A549 (cell line): ENCODE measurements around the gene ZCWPW1. TPM values are rescaled to one million over a fixed set of nuclear protein-coding genes. Genes with fewer than 3 reads are reported as not detected.

Source experiments
- ATAC-seq, 2 experiments: fragments of 200-7000 bp in 1 of 2; fragments of >200 bp in 1 of 2; cut with Nextera tagmentation in 1 of 2; cut with Tn5 transposase in 1 of 2; 3 replicates each; pipeline versions ENCODE4 v1.8.0 to v1.9.1; 2018 to 2020; ENCODE audit warnings: mild to moderate bottlenecking in 1 of 2, moderate library complexity in 1 of 2
- CTCF ChIA-PET: fragments of 300-600 bp; sonication (Branson Sonifier 250); formaldehyde crosslinking; extraction: SDS; loops from one replicate; lab custom pipeline; 2021; ENCODE audit warnings: antibody characterized with exemption, inconsistent platforms; lab: Yijun Ruan, JAX
- POLR2A ChIA-PET: fragments of 350-600 bp; formaldehyde crosslinking; extraction: SDS; loops from one replicate; lab custom pipeline; 2021; ENCODE audit warnings: antibody characterized with exemption, inconsistent platforms; lab: Yijun Ruan, JAX
- DNase-seq, 2 experiments: peaks; one replicate each; pipeline versions ENCODE4 v3.0.0 to v3.0.0-alpha.2; 2011 to 2016; ENCODE audit warnings: low read depth in 1 of 2, low spot score in 1 of 2
- FAIRE-seq: peaks from 2 replicates; lab custom pipeline; 2011; peaks lifted over from hg19 to GRCh38; lab: Jason Lieb, UNC
- H3K27ac ChIP-seq, 2 experiments: fragments of >200 bp; sonication (Bioruptor Twin); formaldehyde crosslinking; 3 replicates each; pipeline ENCODE4 v1.5.1; 2016 to 2017
- H3K4me1 ChIP-seq: fragments of >200 bp; sonication (Bioruptor Twin); formaldehyde crosslinking; 3 replicates; pipeline ENCODE4 v1.6.1; 2016
- H3K4me2 ChIP-seq: fragments of >200 bp; sonication (Bioruptor Twin); formaldehyde crosslinking; 3 replicates; pipeline ENCODE4 v1.6.1; 2016
- H3K4me3 ChIP-seq: fragments of >200 bp; sonication (Bioruptor Twin); formaldehyde crosslinking; 3 replicates; pipeline ENCODE4 v1.5.1; 2016
- H3K9me3 ChIP-seq: fragments of >200 bp; sonication (Bioruptor Twin); formaldehyde crosslinking; 3 replicates; pipeline ENCODE4 v1.6.1; 2016
- BHLHE40 ChIP-seq: IDR thresholded peaks from 2 replicates; pipeline ENCODE4 v1.6.1; 2012; ENCODE audit warnings: low read depth, low read length, inconsistent platforms
- EHF ChIP-seq: fragments of 250-450 bp; sonication (Bioruptor Pico); IDR thresholded peaks from 2 replicates; pipeline ENCODE4 v1.5.0; 2020; ENCODE audit warnings: mild to moderate bottlenecking
- ESRRA ChIP-seq: fragments of 150-350 bp; IDR thresholded peaks from 2 replicates; pipeline ENCODE4 v1.6.1; 2014; ENCODE audit warnings: mild to moderate bottlenecking, low read length, borderline replicate concordance
- FOSB ChIP-seq: fragments of 250-450 bp; sonication (Bioruptor Pico); IDR thresholded peaks from 2 replicates; pipeline ENCODE4 v1.5.0; 2020; ENCODE audit warnings: mild to moderate bottlenecking, moderate library complexity
- FOXS1 ChIP-seq: fragments of 250-450 bp; sonication (Bioruptor Pico); IDR thresholded peaks from 2 replicates; pipeline ENCODE4 v1.5.0; 2020; ENCODE audit warnings: mild to moderate bottlenecking, moderate library complexity
- HEYL ChIP-seq: fragments of 250-450 bp; sonication (Bioruptor Pico); IDR thresholded peaks from 2 replicates; pipeline ENCODE4 v1.8.0; 2021; ENCODE audit warnings: mild to moderate bottlenecking, moderate library complexity
- HOXA7 ChIP-seq: fragments of 250-450 bp; sonication (Bioruptor Pico); IDR thresholded peaks from 2 replicates; pipeline ENCODE4 v1.5.0; 2020; ENCODE audit warnings: mild to moderate bottlenecking, moderate library complexity
- JUNB ChIP-seq: fragments of >200 bp; sonication (Bioruptor Twin); formaldehyde crosslinking; IDR thresholded peaks from 2 replicates; pipeline ENCODE4 v1.6.1; 2016
- KDM5A ChIP-seq: fragments of 200-600 bp; sonication (generic); IDR thresholded peaks from 2 replicates; pipeline ENCODE4 v1.6.1; 2016; ENCODE audit warnings: antibody characterized with exemption, mild to moderate bottlenecking
- RARB ChIP-seq: fragments of 250-450 bp; sonication (Bioruptor Pico); IDR thresholded peaks from 2 replicates; pipeline ENCODE4 v1.8.0; 2021; ENCODE audit warnings: mild to moderate bottlenecking, moderate library complexity
- RCOR1 ChIP-seq: fragments of 150-350 bp; IDR thresholded peaks from 2 replicates; pipeline ENCODE4 v1.6.1; 2014; ENCODE audit warnings: antibody characterized with exemption, low read length, low read depth
- RFX5 ChIP-seq: fragments of 450-650 bp; IDR thresholded peaks from 2 replicates; pipeline ENCODE4 v1.7.1; 2014; ENCODE audit warnings: antibody characterized with exemption, mild to moderate bottlenecking, moderate library complexity
- SMC3 ChIP-seq: fragments of >200 bp; sonication (Bioruptor Twin); formaldehyde crosslinking; IDR thresholded peaks from 3 replicates; pipeline ENCODE4 v1.6.1; 2018; ENCODE audit warnings: inconsistent platforms
- SREBF2 ChIP-seq: fragments of 450-650 bp; IDR thresholded peaks from 2 replicates; pipeline ENCODE4 v1.6.1; 2014; ENCODE audit warnings: mild to moderate bottlenecking, moderate library complexity
- TP53 ChIP-seq: fragments of 250-450 bp; sonication (Bioruptor Pico); IDR thresholded peaks from 2 replicates; pipeline ENCODE4 v1.5.0; 2021; ENCODE audit warnings: mild to moderate bottlenecking, moderate library complexity
- ZFP36 ChIP-seq: fragments of 450-650 bp; IDR thresholded peaks from 2 replicates; pipeline ENCODE4 v1.6.1; 2014; ENCODE audit warnings: borderline replicate concordance; ENCODE audit not compliant: partially characterized antibody
- ZNF302 ChIP-seq: fragments of 250-450 bp; sonication (Bioruptor Pico); IDR thresholded peaks from 2 replicates; pipeline ENCODE4 v1.9.0; 2021; ENCODE audit warnings: inconsistent platforms, mild to moderate bottlenecking, moderate library complexity
- WGBS: methylation state at CpG from one replicate; pipeline ENCODE4 v1.1.6; 2017; ENCODE audit errors: missing lambda C conversion rate; 5-methylcytosine and 5-hydroxymethylcytosine counted together
- polyA plus RNA-seq, 4 experiments: library from polyadenylated mRNA; depleted of rRNA in 3 of 4; stranded (reverse); fragments of >200 nt; fragmentation: RNase III in 1 of 4; extraction: RNeasy Plus Mini Kit Qiagen cat#74134 plus additional on column Dnase treatment in 1 of 4; gene quantifications; 2 replicates in 3 of 4; 3 replicates in 1 of 4; pipeline ENCODE4 v1.2.3, GENCODE V29; 2011 to 2017
- TF ChIP-seq, protein P1 (sequence below): IDR thresholded peaks from 2 replicates; pipeline ENCODE4 v1.6.1; 2012; ENCODE audit warnings: low read depth, borderline replicate concordance
- TF ChIP-seq, protein P2 (sequence below): fragments of 200-600 bp; sonication (generic); IDR thresholded peaks from 2 replicates; pipeline ENCODE4 v1.6.1; 2016; ENCODE audit warnings: antibody characterized with exemption, mild to moderate bottlenecking, moderate library complexity
- TF ChIP-seq, protein P3 (sequence below): IDR thresholded peaks from 2 replicates; pipeline ENCODE4 v1.6.1; 2012
- TF ChIP-seq, protein P4 (sequence below): fragments of 450-650 bp; IDR thresholded peaks from 2 replicates; pipeline ENCODE4 v1.6.1; 2014; ENCODE audit warnings: antibody characterized with exemption
- TF ChIP-seq, protein P5 (sequence below): fragments of >200 bp; sonication (Bioruptor Twin); formaldehyde crosslinking; IDR thresholded peaks from 3 replicates; pipeline ENCODE4 v1.6.1; 2016
- TF ChIP-seq, protein P6 (sequence below): fragments of 150-350 bp; IDR thresholded peaks from 2 replicates; pipeline ENCODE4 v1.6.1; 2014; ENCODE audit warnings: low read depth, mild to moderate bottlenecking, low read length

Gene ZCWPW1
- polyA plus RNA-seq, 2 of the 4 experiments (the other 2 are of a cell fraction): 2.0 to 4.2 TPM

DNA sequence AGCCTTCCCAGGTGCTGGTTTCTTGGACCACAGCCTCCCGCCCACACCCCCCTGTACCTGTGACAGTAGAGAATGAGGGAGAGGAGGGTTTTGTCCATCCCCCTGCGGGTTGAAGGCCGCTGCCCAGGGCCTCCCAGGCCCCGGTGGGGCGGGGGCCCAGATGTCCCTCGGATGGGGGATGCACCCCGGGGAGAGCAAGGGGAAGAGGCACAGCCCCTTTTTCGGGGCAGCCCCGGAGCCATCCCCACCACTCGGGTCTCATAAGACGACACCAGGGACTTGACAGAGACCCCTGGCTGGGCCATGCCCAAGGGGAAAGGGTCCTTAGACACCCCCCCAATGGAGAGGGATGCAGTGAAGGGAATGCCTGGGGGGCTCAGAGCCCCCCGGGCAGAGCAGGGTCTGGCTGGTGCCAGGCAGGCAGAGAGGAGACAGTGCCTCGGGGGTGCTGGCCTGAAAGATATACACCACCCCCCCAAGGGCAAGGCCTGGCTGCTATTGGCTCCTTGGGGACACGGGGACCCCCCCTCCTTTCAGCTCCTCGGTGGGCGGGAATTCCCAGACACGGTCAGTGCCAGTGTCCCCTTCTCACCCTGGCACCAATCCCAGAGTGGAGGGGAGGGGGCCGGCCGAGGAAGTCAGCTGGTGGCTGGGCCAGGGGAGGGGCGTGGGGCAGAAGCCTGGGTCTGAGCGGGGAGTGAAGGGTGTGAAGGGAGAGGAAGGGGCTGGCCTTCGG lies 39.3 kb upstream of the ZCWPW1 start:
- no peak overlapping the region for H3K4me2 ChIP-seq
- WGBS: 92% methylated on average over 8 of the region's 22 CpGs
- no peak overlapping the region for H3K4me3 ChIP-seq
- H3K9me3 ChIP-seq: no peaks in the 10 kb centered on the region
- ChIA-PET POLR2A (no interaction called here), CTCF (interaction anchor here (1.1 to 11.9 kb wide), 12 partner anchors 8 to 229 kb away, joined by 3 to 273 read pairs (median 10); partner anchors contain the start of genes NYAP1 and TSC22D4)
- H3K27ac ChIP-seq: no peak overlapping the region
- no peak for DNase-seq
- no peak for FAIRE-seq
- no peak for ATAC-seq
- peaks cover 11% of the 10 kb centered on the region for H3K4me1 ChIP-seq
- TF ChIP-seq, protein P1, sequence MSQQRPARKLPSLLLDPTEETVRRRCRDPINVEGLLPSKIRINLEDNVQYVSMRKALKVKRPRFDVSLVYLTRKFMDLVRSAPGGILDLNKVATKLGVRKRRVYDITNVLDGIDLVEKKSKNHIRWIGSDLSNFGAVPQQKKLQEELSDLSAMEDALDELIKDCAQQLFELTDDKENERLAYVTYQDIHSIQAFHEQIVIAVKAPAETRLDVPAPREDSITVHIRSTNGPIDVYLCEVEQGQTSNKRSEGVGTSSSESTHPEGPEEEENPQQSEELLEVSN: no peak
- TF ChIP-seq ZFP36 (no peak), BHLHE40 (no peak), RARB (CRISPR knock-in tag) (no peak), EHF (no peak), JUNB (no peak), HEYL (CRISPR knock-in tag) (no peak), SMC3 (no peak), HOXA7 (CRISPR knock-in tag) (no peak), TP53 (CRISPR knock-in tag) (no peak), RCOR1 (no peak), FOSB (no peak), RFX5 (no peak), ESRRA (no peak), ZNF302 (CRISPR knock-in tag) (no peak)
- TF ChIP-seq, protein P2, sequence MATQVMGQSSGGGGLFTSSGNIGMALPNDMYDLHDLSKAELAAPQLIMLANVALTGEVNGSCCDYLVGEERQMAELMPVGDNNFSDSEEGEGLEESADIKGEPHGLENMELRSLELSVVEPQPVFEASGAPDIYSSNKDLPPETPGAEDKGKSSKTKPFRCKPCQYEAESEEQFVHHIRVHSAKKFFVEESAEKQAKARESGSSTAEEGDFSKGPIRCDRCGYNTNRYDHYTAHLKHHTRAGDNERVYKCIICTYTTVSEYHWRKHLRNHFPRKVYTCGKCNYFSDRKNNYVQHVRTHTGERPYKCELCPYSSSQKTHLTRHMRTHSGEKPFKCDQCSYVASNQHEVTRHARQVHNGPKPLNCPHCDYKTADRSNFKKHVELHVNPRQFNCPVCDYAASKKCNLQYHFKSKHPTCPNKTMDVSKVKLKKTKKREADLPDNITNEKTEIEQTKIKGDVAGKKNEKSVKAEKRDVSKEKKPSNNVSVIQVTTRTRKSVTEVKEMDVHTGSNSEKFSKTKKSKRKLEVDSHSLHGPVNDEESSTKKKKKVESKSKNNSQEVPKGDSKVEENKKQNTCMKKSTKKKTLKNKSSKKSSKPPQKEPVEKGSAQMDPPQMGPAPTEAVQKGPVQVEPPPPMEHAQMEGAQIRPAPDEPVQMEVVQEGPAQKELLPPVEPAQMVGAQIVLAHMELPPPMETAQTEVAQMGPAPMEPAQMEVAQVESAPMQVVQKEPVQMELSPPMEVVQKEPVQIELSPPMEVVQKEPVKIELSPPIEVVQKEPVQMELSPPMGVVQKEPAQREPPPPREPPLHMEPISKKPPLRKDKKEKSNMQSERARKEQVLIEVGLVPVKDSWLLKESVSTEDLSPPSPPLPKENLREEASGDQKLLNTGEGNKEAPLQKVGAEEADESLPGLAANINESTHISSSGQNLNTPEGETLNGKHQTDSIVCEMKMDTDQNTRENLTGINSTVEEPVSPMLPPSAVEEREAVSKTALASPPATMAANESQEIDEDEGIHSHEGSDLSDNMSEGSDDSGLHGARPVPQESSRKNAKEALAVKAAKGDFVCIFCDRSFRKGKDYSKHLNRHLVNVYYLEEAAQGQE: no peak
- TF ChIP-seq, protein P3, sequence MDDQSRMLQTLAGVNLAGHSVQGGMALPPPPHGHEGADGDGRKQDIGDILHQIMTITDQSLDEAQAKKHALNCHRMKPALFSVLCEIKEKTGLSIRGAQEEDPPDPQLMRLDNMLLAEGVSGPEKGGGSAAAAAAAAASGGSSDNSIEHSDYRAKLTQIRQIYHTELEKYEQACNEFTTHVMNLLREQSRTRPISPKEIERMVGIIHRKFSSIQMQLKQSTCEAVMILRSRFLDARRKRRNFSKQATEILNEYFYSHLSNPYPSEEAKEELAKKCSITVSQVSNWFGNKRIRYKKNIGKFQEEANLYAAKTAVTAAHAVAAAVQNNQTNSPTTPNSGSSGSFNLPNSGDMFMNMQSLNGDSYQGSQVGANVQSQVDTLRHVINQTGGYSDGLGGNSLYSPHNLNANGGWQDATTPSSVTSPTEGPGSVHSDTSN: no peak
- TF ChIP-seq, protein P4, sequence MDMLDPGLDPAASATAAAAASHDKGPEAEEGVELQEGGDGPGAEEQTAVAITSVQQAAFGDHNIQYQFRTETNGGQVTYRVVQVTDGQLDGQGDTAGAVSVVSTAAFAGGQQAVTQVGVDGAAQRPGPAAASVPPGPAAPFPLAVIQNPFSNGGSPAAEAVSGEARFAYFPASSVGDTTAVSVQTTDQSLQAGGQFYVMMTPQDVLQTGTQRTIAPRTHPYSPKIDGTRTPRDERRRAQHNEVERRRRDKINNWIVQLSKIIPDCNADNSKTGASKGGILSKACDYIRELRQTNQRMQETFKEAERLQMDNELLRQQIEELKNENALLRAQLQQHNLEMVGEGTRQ: no peak

DNA sequence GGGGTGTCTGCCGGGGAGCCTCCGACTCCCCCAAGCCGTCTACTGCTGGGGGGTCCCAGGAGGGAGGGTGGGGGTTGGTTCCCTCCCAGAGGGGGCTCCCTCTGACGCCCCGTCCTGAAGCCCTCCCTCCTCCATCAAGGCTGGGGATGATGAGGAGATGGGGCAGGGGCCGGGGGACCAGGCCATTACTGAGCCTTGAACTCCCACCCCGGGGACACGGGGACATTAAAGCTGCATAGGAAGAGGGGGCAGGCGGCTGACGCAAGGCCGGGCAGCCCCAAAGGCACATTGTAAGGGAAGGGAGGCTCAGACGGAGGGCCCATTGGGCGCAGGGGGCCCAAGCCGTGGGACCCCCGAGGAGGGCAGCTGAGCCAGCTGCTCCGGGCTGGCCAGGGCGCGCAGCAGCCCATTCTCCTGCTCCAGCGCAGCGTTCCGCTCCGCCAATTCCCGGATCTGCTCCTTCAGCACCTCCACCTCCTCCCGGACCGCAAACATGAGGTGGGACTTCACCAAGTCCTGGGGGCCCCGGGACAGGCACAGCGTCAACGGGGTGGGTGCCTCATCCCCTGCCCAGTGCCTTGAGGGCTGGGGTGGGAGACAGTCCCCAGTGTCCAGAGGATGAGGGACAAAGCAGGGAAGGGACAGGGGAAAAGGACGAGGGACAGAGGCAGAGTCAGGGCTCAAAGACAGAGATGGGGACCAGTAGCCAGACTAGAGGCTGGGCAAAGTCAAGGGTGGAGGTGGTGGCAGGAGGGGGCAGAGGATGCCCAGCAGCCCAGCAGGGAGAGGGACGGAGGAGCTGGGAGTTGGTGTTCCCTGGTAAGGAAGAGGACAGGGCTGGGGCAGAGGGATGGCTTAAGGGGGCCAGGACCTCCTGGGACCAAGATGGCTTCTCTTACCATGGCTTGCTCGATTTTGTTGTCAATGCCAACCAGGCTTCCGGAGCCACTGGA lies 38.4 kb upstream of the ZCWPW1 start:
- Histone ChIP-seq H3K4me3 (no peak overlapping the region), H3K9me3 (no peaks in the 10 kb centered on the region), H3K4me1 (peaks cover 5% of the 10 kb centered on the region; the same call in 2 of the 3 replicates), H3K27ac (no peak overlapping the region), H3K4me2 (no peak overlapping the region)
- DNase-seq: no peak
- WGBS: 91% methylated on average over 25 of the region's 32 CpGs
- no peak for ATAC-seq
- POLR2A ChIA-PET: no interaction called here
- CTCF ChIA-PET: interaction anchor here (7.5 to 11.9 kb wide), 2 partner anchors 13 to 95 kb away, joined by 127 to 273 read pairs; partner anchors contain the start of genes NYAP1 and TSC22D4
- no peak for FAIRE-seq
- no peak for TF ChIP-seq EHF
- no peak for TF ChIP-seq SREBF2
- TF ChIP-seq, protein P5, sequence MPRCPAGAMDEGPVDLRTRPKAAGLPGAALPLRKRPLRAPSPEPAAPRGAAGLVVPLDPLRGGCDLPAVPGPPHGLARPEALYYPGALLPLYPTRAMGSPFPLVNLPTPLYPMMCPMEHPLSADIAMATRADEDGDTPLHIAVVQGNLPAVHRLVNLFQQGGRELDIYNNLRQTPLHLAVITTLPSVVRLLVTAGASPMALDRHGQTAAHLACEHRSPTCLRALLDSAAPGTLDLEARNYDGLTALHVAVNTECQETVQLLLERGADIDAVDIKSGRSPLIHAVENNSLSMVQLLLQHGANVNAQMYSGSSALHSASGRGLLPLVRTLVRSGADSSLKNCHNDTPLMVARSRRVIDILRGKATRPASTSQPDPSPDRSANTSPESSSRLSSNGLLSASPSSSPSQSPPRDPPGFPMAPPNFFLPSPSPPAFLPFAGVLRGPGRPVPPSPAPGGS: no peak
- no peak for TF ChIP-seq TP53 (CRISPR knock-in tag)
- TF ChIP-seq, protein P1: no peak
- TF ChIP-seq, protein P6, sequence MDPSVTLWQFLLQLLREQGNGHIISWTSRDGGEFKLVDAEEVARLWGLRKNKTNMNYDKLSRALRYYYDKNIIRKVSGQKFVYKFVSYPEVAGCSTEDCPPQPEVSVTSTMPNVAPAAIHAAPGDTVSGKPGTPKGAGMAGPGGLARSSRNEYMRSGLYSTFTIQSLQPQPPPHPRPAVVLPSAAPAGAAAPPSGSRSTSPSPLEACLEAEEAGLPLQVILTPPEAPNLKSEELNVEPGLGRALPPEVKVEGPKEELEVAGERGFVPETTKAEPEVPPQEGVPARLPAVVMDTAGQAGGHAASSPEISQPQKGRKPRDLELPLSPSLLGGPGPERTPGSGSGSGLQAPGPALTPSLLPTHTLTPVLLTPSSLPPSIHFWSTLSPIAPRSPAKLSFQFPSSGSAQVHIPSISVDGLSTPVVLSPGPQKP: no peak
- no peak for TF ChIP-seq ESRRA
- TF ChIP-seq FOXS1 (CRISPR knock-in tag): no peak
- TF ChIP-seq KDM5A: no peak
- TF ChIP-seq ZNF302 (CRISPR knock-in tag): no peak
